DOHH2 (cell line): Measurements from ENCODE around the gene HGF.

Experiments
- H3F3A ChIP-seq: fragments of 200-600 bp; sonication (generic), shearing (Covaris generic); 2 replicates; pipeline ENCODE4 v1.6.0; 2016; ENCODE audit warnings: antibody characterized with exemption, mild to moderate bottlenecking; ENCODE audit not compliant: control insufficient read depth, insufficient read depth
- H3K27ac ChIP-seq: fragments of 200-600 bp; sonication (generic); 2 replicates; pipeline ENCODE4 v1.5.1; 2014; ENCODE audit warnings: low read depth, mild to moderate bottlenecking, low read length, moderate library complexity
- H3K27me3 ChIP-seq: fragments of 200-600 bp; sonication (generic); 2 replicates; pipeline ENCODE4 v1.6.1; 2014; ENCODE audit warnings: mild to moderate bottlenecking, low read length, mixed read lengths; ENCODE audit not compliant: control insufficient read depth
- H3K36me3 ChIP-seq: fragments of 200-600 bp; sonication (generic); 2 replicates; pipeline ENCODE4 v1.6.1; 2014; ENCODE audit warnings: mild to moderate bottlenecking, low read length, moderate library complexity, mixed read lengths; ENCODE audit not compliant: control insufficient read depth
- H3K4me1 ChIP-seq: fragments of 200-600 bp; sonication (generic); 2 replicates; pipeline ENCODE4 v1.6.1; 2014; ENCODE audit warnings: mild to moderate bottlenecking, low read length, mixed read lengths; ENCODE audit not compliant: control insufficient read depth
- H3K4me2 ChIP-seq: fragments of 200-600 bp; sonication (generic); 2 replicates; pipeline ENCODE4 v1.6.0; 2014; ENCODE audit warnings: mild to moderate bottlenecking, low read length, moderate library complexity
- H3K4me3 ChIP-seq: fragments of 200-600 bp; sonication (generic); 2 replicates; pipeline ENCODE4 v1.5.1; 2014; ENCODE audit warnings: mild to moderate bottlenecking, low read length, mixed read lengths
- H3K79me2 ChIP-seq: fragments of 200-600 bp; sonication (generic); 2 replicates; pipeline ENCODE4 v1.6.1; 2014; ENCODE audit warnings: mild to moderate bottlenecking, low read length, mixed read lengths; ENCODE audit not compliant: control insufficient read depth
- H3K9me2 ChIP-seq: fragments of 200-600 bp; sonication (generic); replicated peaks from 2 replicates; pipeline ENCODE4 v1.6.1; 2014; ENCODE audit warnings: mild to moderate bottlenecking, low read length, mixed read lengths; ENCODE audit not compliant: control insufficient read depth
- H3K9me3 ChIP-seq: fragments of 200-600 bp; sonication (generic); 2 replicates; pipeline ENCODE4 v1.6.1; 2014; ENCODE audit warnings: antibody characterized with exemption, low read length, mixed read lengths; ENCODE audit not compliant: control insufficient read depth, insufficient read depth
- H4K20me1 ChIP-seq: fragments of 200-600 bp; sonication (generic); 2 replicates; pipeline ENCODE4 v1.6.0; 2014; ENCODE audit warnings: low read depth, mild to moderate bottlenecking, antibody characterized with exemption, low read length, moderate library complexity; ENCODE audit not compliant: control insufficient read depth, insufficient read depth
- CTCF ChIP-seq: fragments of 200-600 bp; sonication (generic); IDR thresholded peaks from one replicate; pipeline ENCODE4 v1.5.1; 2014; ENCODE audit warnings: antibody characterized with exemption, mild to moderate bottlenecking, low read depth, low read length; ENCODE audit not compliant: poor library complexity, severe bottlenecking
- EZH2phosphoT487 ChIP-seq: fragments of 200-600 bp; sonication (generic); IDR thresholded peaks from 2 replicates; pipeline ENCODE4 v1.6.1; 2017; ENCODE audit warnings: borderline replicate concordance, mild to moderate bottlenecking, antibody characterized with exemption, low read length, moderate library complexity, mixed read lengths

The HGF gene

DNA sequence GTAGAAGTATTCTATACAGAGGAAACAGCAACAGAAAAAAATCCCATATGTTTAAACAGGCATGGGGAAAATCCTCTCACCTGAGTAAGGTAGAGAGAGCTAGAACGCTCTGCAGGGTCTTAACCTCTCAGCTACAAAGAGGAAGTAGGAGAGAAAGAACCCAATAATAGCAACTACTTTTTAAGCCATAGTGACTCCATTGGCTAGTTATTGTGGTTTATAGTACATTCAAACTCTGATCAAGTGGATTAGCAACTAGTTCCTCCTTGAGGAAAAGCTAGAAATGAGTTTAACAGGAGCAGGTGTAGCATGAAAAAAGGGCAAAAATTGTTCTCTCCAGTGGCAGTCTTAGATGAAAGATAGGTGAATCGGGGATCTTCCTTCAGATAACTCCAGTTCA, 89.7 kb downstream of the HGF start:
- peaks cover 4% of the 10 kb centered on the region; the same call in 1 of the 2 replicates for H3K27me3 ChIP-seq
- H3K4me3 ChIP-seq: no peak overlapping the region
- TF ChIP-seq EZH2phosphoT487 (no peak), CTCF (no peak)
- no peaks in the 10 kb centered on the region for H4K20me1 ChIP-seq
- H3K4me2 ChIP-seq: no peak overlapping the region
- H3K9me3 ChIP-seq: no peaks in the 10 kb centered on the region; the same call in 1 of the 2 replicates
- H3F3A ChIP-seq: no peaks in the 10 kb centered on the region
- no peaks in the 10 kb centered on the region for H3K79me2 ChIP-seq
- H3K27ac ChIP-seq: no peak overlapping the region
- H3K9me2 ChIP-seq: no peaks in the 10 kb centered on the region
- H3K4me1 ChIP-seq: peaks cover 5% of the 10 kb centered on the region; the same call in 1 of the 2 replicates
- H3K36me3 ChIP-seq: no peaks in the 10 kb centered on the region

GRCh38 chr7:81676813-81677212, 93.0 kb downstream of the HGF start:
- no peak overlapping the region for H3K4me2 ChIP-seq
- peaks cover 4% of the 10 kb centered on the region; the same call in 1 of the 2 replicates for H3K27me3 ChIP-seq
- TF ChIP-seq CTCF: no peak
- no peak for TF ChIP-seq EZH2phosphoT487
- H3K36me3 ChIP-seq: no peaks in the 10 kb centered on the region
- peaks cover 5% of the 10 kb centered on the region; the same call in 1 of the 2 replicates for H3K4me1 ChIP-seq
- no peaks in the 10 kb centered on the region for H3K9me2 ChIP-seq
- no peaks in the 10 kb centered on the region for H3K79me2 ChIP-seq
- no peak overlapping the region for H3K4me3 ChIP-seq
- no peaks in the 10 kb centered on the region; the same call in 1 of the 2 replicates for H3K9me3 ChIP-seq
- H4K20me1 ChIP-seq: no peaks in the 10 kb centered on the region
- no peaks in the 10 kb centered on the region for H3F3A ChIP-seq
- H3K27ac ChIP-seq: no peak overlapping the region

- Histone ChIP-seq H3K79me2 (no peaks in the 10 kb centered on the region), H3K27me3 (peaks cover 4% of the 10 kb centered on the region; the same call in 1 of the 2 replicates), H3K9me3 (no peaks in the 10 kb centered on the region; the same call in 1 of the 2 replicates), H4K20me1 (no peaks in the 10 kb centered on the region), H3F3A (no peaks in the 10 kb centered on the region), H3K4me1 (peaks cover 5% of the 10 kb centered on the region; the same call in 1 of the 2 replicates), H3K4me3 (no peak overlapping the region), H3K4me2 (no peak overlapping the region), H3K27ac (no peak overlapping the region), H3K36me3 (no peaks in the 10 kb centered on the region), H3K9me2 (no peaks in the 10 kb centered on the region)
- no peak for TF ChIP-seq CTCF
- TF ChIP-seq EZH2phosphoT487: no peak
These were observed 93.6 kb downstream of the HGF start for GRCh38 chr7:81676105-81676811.
